GM18520 (cell line): ENCODE measurements around the gene USP36.

Source experiments
- ATAC-seq: cut with Tn5 transposase; IDR thresholded peaks from one replicate; pipeline ENCODE4 v1.9.1; 2021; ENCODE audit not compliant: unreplicated experiment

The USP36 gene

DNA sequence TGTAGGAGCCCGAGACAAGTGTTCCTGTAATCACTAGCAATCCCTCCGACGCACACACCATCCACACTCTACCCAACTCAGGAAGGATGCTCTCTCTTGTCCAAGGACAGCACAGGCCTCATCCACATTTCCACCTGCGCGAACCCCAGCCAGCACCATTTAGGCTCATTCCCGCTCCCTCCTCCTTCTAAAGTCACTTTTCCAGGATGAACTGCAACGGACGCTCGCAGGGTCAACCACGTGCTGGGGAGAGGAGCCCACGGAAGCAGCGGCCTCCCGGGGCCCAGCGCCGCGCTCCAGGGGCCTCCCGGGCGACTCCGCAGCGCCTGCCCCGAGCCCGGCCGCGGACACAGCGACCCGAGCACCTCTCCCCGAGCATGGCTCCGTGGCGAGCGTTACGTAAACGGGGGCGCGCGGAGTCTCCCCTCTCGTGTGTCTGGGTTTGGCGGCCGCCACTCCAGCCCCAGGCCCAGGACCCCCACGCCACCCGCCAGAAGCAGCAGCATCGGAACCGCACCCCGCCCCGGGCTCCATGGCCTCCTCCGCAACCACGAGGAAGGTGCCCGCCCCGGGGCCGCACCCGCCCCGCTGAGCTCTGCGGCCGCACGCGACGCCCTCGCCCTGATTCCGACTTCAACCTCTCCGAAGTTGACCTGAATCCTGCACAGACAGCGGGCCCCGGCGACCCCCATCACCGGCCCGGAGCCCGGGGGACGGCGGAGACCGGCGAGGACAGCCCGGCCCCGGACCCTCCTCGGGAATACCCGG is 668 bp downstream of the USP36 start:
- peak; percentile 6 for ATAC-seq

DNA sequence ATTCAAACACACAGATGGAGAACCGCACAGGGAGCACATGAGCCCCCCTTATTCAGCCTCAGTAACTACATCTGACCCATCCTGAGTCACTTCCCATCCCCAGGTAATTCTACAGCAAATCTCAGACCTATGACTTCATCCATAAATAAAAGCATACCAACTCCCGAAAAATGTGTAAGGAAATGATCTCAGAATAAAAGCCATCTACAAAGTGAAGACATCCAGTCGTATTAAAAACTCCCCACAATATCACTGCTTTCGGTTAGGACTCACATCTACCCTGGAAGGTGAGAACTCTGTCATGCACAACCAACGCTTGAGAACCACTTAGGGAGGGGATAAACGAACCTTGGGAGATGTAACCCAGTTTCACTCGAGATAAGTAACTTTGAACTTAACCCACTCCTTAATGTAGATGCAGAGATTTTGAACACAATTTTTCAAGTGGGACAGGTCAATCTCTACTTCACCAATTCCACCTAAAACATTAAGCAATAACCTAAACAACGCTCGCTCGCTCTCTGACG is 1.3 kb downstream of the USP36 start:
- no peak for ATAC-seq

DNA sequence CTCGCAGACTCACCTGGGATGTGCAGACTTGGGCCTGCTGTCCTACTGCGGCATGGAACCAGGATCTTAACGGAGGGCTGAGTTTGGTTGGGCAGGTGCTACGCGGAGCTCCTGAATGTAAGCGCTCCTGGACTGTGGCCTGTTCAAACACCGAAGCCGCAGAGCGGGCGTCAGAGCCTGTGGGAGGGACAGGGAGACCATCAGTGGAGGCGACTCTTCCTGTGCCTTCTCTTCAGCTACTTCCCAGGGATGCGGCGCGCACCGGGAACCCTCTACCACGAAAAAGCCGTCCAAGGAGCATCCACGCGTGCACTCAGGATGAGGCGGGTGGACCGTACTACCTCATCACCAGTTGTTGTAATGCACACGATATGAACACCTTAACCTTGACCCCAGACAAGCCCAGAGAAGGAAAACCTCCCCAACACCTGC is 2.0 kb downstream of the USP36 start:
- ATAC-seq: no peak

DNA sequence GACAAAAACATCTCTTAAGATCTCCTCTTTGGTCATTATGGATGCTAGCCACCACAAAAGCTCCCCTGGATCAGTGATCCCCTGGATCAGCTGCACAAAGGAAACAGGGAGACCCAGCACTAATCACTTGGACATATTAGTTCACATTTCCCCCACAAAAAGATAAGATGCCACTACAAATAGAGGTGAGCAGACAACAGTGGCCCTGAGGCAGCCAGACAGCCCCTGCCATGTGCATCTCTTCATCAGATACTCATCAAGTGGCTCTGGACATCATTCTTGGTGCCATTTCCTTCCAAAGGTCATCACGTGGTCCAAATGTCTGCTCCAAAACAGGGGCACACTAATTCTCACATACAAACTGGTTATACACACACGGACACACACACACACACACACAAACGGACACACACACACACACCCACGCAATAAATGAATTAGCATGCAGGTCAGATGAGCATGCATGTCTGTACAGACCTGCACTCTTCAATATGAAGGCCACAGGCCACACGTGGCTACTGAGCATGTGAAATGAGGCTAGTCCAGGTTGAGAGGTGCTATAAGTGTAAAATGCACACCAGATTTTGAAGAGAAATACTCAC is 4.1 kb downstream of the USP36 start:
- ATAC-seq: no peak

DNA sequence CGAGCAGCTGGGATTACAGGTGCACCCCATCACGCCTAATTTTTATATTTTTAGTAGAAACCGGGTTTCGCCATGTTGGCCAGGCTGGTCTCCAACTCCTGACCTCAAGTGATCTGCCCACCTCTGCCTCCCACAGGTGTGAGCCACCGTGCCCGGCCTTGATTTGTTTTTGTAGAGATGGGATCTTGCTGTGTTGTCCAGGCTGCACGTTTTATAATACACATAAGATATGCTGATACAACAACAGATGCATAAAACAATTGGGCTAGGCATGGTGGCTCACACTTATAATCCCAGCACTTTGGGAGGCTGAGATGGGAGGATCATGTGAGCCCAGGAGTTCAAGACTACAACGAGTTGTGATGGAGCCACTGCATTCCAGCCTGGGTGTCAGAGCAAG is 6.0 kb downstream of the USP36 start:
- no peak for ATAC-seq

DNA sequence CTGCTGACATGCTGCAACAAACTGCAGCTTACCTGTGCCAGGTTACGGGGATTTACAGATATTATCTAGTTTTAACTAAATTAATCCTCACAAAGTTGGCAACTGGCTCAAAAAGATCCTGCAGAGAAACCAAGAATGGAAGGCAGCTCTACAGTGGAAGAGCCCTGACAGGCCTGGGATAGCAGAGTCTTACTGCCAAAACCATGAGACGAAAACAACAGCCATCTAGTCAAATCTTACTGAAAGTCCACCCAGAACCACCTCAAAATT is 8.1 kb downstream of the USP36 start:
- no peak for ATAC-seq

DNA sequence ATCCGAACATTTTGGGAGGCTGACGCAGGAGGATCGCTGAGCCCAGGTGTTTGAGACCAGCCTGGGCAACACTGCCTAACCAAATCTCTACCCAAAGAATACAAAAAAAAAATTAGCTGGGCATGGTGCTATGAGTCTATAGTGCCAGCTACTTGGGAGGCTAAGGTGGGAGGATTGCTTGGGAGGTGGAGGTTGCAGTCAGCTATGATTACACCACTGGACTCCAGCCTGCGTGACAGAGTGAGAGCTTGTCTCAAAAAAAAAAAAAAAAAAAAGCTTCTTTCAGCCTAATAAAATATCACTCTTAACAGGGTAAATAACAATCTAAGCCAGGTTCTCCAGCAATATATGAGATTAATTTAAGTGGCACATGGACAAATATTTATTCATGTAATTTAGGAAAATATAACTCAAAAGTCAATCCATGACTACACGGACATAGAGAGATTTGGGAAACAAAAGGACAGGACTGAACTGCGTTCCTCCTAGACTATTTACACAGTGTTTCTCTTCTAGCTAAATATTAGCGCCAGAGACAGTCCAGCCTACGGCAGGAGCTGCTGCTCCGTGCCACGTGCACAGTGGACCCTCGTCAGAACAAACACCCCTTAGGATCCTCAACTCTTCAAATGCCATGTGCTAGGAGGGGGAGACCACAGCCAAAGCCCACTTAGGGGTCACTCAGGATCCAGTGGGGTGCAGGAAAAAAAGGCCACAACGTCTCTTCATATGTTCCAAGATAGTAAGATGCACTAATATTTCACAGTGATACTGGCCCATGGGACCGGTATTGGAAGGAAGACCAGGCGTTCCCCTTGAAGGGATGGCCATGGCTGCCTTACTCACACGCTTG is 8.7 kb downstream of the USP36 start:
- ATAC-seq: no peak

DNA sequence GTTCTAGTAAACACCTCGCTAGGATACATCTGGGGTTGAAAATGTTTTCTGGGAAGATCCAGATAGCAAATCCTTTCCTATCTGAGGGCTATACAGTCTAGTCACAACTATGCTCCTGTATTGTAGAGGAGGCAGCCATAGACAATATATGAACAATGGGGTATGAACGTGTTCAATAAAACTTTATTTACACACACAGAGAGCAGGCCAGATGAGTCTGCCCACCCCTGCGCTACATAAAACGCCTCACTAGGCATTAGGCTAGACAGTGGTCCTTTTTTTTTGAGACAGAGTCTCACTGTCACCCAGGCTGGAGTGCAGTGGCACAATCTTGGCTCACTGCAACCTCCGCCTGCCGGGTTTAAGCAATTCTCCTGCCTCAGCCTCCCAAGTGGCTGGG is 11.1 kb downstream of the USP36 start:
- ATAC-seq: no peak

DNA sequence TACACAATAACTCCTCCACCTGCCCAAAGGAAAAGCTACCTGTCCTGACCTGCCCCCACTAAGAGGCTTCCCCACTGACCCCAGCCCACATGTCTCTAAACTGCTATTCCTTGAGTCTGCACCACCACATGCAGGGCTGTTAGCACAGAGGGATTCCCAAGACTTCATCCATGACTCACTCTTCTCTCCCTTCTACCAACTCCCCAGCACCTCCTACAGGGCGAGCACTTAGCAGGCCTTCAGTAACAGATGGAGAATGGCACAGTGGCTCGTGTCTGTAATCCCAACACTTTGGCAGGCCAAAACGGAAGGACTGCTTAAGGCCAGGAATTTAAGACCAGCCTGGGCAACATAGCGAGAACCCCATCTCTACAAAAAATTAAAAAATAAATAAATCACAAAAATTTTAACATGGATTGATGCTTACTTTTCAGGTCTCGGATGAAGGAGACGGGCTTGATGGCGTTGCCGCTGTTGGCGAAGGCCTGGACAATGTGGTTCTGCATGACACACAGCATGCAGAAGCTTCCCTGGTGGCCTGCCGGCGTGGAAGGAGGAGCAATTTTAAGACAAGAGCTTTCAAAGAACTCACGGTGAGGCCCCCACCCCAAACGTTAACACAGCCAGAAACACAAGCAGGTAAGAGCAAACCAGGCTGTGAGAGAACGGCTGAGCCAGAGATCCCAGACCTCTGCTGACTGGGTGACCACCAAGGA is 12.0 kb downstream of the USP36 start:
- no peak for ATAC-seq

DNA sequence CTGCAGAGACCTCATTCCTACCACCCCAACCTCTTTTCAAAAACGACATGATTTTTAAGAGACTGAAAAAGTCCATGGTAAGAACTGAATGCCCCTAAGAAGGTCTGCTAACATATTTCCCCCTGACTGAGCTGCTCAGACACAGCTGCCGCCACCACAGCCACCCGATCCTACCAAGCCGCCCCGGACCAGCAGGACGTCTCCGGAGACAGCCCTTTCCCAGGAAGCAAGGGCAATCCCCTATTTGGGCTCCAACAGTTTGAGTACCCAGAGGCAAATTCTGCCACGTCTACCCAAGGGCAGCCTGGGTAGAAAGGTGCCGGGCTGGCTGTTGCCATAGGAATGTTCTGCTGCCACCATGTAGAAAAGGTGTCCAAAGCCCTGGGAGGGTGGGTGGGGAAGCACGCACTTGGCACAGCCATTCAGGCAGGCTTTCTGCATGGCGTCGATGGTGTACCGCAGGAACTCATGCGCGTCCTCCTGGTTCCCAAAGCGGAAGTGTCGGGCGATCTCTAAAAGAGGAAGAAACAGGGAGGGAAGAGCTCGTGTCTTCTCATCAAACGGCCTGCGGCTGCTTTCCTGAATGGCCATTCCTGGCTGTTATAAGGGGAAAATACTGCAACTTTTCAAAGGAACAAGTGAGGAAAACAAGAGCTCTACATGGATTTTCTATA is 13.6 kb downstream of the USP36 start:
- no peak for ATAC-seq

DNA sequence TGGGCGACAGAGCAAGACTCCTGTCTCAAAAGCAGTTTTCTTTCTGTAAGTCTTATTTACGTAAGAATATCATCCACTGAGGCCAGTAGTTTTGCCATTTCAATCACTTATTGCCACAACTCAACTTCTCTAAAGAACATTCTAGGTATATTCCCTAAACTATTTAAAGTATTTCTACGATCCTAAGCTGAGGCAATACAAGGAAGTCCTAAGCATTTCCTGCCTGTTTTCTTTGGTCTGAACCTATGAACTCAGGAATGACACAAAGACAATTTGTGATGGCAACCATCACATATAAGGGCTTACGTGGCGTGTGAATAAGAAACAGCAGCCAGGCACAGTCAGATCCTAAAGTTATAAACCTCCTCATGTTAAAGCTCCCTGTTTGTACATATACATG is 14.2 kb downstream of the USP36 start:
- no peak for ATAC-seq

DNA sequence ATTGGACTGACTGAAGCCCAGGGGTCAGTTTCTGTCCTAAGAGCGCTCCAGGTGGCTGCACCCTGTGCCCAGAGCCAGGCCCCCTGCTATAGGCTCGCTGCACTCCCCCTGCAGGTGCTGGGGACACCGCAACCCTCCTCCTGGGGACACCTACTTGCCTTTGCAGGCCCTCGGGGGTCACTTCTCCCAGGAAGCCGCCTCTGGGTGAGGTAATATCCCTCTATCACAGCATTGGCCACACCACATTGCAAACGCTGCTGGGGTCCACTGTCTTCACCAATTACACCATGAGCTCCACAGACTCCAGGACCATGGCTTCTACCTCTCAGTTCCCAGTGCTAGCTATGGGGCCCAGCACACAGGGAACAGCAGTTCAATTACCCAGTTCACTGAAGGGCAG is 14.9 kb downstream of the USP36 start:
- ATAC-seq: no peak

DNA sequence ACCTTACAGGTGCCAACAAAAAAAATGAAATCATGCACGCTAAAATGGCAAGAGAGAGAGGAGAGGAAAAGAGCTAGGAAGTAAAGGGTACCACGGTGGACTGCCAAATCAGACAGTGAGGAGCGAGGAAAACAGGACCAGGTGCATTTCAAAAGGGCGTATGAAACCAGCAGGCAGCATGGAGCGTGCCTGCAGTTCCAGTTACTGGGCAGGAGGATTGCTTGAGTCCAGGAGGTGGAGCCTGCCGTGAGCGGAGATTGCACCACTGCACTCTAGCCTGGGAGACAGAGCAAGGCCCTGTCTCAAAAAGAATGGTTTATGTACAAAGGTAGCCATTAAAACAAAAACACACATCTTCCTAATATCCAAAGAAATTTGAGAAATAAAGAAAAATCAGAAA is 16.4 kb downstream of the USP36 start:
- ATAC-seq: no peak

DNA sequence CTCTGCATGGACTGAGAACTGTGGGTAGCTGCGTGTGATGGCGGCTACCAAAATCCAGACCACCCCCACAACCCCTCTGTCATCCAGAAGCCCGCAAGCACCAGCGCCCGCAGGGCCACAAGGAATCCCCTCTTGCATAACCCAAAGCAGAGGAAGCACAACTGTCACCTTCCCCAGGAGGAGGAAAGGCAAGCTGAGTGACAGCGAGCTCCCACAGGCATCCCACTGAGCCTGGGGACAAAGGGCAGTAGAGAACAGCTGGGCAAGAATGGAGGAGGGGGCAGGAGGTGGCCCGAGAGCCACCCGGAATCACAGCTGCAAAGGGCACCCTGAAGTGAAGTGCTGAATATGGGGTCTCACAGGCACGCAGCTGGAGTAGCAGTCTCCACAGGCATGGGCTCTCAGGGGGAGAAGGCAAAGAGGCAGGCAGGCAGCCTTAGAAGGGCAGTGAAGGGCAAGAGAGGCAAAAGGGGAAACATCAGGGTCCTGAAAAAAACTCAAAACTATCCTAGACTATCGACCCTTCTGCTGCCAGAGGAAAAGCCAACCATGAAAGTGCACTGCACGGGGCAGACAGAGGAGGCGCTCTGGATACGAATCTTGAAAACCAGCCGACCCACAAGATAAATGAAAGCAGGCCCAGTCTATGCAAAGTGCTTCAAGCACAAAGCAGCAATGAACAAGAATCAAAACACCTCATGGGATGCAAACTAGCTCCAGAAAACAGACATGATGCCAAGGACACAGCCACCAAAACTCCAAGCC is 17.1 kb downstream of the USP36 start:
- ATAC-seq: no peak

DNA sequence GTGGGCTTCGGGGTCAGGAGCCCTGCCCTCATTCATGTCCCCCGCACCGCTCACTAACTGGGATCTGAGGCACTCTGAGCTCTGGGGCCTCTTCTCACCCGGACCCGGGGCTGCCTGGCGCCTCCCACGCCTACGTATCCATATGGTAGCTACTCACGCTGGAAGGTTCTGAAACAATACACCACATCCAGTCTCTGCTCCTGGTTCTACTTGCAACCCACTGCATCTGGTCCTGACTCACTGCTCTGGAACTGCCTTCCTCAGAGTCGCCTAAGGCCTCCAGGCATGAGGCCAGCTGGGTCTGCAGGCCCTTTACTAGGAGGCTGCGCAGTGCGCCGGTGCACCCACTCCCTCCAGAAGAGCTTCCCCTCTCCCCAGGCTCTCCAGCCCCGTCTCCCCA is 18.1 kb downstream of the USP36 start:
- no peak for ATAC-seq

DNA sequence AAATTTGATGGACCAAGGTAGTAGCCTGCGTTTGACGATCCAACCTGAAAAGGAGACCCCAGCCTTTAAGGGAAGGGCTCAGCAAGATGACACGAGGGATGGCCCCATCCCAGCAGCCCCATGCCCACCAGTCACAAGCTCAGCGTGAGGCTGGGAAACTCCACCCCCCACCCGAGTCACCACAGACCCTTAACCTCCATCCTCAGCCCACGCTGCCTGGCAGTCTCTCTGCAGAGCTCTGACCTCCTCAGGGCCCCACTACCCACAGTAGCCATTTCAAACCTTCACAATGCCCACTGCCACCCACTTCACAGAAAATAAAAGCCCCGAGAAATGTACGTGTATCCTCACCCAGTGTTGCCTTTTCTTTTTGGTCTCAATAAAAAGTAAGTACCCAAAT is 18.7 kb downstream of the USP36 start:
- no peak for ATAC-seq

DNA sequence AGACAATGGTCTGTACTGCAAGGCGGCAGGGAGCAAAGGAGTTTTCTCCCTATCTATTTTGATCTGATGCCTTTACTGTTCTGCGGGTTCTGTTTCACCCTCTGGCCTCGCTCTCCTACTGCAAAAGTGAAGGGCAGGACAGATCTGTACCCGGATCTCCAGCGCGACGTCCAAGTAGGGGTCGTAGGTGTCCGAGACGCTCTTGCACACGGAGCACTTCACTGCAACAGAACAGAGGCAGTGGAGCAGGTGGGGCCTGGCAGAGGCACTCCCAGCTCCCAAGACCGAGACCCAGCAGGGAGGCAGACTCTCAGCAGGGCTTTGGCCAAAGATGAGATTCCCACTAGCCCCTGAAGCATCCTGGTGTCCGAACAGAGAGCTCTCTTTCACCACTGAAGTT is 19.8 kb downstream of the USP36 start:
- no peak for ATAC-seq

DNA sequence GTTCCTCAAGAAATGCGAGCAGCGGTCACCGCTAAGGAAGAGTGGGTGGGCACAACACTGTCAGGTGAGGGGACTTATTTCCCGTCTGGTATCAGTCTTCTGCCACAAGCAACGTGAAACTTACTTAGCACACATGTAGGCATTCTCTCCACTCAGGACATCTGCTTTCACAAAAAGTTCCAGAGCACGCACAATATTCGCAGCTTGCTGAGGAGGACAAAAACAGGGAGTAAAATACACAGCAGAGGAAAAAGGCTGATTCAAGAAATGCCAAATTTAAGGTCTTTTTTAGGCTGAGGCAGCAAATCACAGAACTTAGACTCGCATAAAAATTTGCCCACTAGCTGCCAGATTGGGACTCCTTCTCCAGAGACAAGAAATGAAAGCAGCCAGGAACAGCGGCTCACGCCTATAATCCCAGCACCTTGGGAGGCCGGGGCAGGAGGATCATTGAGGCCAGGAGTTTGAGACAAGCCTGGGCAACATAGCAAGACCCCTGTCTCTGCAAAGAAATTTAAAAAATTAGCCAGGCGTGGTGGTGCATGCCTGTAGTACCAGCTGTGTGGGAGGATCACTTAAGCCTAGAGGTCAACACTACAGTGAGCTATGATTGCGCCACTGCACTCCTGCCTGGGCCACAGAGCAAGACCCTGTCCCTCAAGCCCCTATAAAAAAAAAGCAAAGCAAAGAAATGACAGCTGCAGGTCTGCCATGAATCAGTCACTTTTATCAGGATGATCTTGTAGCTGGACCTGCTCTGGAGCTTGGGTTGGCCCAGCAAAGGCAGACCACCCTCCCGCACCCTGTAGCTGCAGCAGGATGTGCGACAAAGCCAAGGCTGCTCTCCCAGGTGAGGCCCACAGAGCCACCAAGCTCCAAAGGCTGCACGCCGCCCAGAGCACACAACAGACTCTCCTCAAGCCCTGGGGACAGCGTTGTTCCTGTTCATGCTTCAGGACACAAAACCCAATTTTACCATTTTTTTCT is 20.5 kb downstream of the USP36 start:
- ATAC-seq: no peak

DNA sequence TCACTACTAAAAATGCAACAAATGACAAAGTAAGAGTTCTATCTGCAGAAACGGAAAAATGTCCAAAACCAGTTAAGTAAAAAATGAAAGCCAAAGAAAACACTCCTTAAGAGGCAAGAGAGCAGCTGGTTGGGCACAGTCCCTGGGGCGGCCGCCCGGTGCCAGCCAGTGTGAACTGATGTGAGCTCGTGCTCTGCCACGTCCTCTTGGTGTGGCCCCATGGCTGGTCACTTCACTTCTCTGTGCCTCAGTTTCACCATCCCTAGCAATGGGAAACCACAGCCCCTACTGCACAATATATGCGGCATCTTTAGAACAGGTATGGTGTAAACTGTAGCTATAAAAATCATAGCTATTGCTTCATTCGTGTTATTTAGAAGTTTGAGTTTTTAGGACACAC is 21.2 kb downstream of the USP36 start:
- ATAC-seq: no peak
